B cell (primary cell): Measurements from ENCODE around the gene OTX2.

Experiments used
- EZH2 ChIP-seq: IDR thresholded peaks from 2 replicates; pipeline ENCODE4 v1.6.1; 2012; ENCODE audit warnings: borderline replicate concordance, low read depth, mild to moderate bottlenecking, moderate library complexity, low read length; ENCODE audit not compliant: insufficient read depth, poor library complexity, severe bottlenecking
- TF ChIP-seq, protein P1 (sequence below): fragments of 200-600 bp; IDR thresholded peaks from one replicate; pipeline ENCODE4 v1.8.0; 2022; ENCODE audit warnings: antibody characterized with exemption, mild to moderate bottlenecking

DNA sequence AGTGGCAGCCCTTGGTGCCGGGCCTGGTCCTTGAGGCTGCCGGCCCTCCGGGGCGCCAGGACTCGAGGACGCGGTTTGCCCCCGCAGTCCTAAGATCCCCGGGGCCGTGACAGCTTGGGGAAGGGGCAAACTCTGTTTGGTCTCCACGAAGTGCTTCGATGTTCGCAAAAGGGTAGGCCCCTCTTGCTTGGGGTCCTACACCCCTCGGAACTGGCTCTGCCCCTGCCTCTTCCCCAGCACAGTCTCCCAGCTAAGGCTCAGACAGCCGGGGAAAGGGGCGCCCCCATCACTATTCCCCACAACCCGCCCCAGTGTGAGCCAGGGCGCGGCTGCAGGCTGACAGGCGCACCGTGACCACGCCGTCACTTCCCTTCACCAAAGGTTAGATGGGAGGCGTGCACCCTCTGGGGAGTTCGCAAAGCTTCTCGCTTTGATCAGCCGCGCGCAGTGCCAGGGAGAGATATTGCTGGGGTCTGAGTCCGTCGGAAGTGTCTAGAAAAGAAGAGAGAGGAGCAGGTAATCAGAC lies 7.2 kb upstream of the OTX2 start:
- TF ChIP-seq, protein P1, sequence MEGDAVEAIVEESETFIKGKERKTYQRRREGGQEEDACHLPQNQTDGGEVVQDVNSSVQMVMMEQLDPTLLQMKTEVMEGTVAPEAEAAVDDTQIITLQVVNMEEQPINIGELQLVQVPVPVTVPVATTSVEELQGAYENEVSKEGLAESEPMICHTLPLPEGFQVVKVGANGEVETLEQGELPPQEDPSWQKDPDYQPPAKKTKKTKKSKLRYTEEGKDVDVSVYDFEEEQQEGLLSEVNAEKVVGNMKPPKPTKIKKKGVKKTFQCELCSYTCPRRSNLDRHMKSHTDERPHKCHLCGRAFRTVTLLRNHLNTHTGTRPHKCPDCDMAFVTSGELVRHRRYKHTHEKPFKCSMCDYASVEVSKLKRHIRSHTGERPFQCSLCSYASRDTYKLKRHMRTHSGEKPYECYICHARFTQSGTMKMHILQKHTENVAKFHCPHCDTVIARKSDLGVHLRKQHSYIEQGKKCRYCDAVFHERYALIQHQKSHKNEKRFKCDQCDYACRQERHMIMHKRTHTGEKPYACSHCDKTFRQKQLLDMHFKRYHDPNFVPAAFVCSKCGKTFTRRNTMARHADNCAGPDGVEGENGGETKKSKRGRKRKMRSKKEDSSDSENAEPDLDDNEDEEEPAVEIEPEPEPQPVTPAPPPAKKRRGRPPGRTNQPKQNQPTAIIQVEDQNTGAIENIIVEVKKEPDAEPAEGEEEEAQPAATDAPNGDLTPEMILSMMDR: no peak
- TF ChIP-seq EZH2: no peak
